Measurements from ENCODE around the gene ZNF586.

DNA sequence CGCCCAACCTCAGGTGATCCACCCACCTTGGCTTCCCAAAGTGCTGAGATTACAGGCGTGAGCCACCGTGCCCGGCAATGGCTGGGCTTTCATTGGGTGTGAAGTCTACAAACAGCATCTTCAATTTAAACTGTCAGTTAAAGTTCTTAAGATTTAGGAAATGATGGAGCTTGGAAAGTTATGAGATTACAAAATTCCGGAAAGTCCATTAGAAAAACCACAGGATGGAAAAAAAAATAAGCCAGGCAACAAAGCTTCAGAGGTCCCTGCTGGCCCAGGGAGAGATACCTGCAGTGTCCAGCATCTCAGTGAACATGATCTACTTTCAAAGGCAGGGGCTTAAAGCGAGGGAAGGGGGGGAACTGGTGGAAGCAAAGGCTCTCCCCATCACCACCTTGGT lies 56.0 kb downstream of the ZNF586 start:
- TF ChIP-seq POLR2A (IDR thresholded peaks at IDR 0.05): no peak
- no peak for TF ChIP-seq EP300 (IDR thresholded peaks at IDR 0.05)
